ENCODE measurements around the gene RAD50. TPM values are rescaled to one million over a fixed set of nuclear protein-coding genes. Genes with fewer than 3 reads are reported as not detected.

The RAD50 gene
- total and polyA plus RNA-seq, 10 of the 15 experiments (the other 5 are each of a cell fraction or from before 2014, with no cell fraction given), result 12.8 to 68.6 (median 47.0) TPM

DNA sequence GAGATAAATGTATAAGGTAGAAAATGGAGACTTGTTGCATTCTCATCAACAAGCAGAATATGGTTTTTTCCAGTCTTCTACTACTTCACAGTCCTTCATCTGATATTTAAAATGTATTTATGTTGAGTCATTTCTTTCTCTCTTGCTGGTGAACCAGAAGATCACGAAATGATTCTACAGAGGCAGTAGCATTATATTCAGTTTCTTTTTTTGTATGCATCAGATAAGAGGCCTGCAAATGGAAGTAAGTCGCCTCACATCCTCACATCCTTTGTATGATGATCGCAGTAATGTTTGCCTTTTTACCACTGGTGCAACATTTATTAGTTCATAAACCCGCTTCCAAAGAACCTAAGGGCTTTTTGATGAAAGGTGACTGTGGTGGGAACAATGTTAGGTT is 79.1 kb downstream of the RAD50 start (continued):
- TF ChIP-seq, protein P1, sequence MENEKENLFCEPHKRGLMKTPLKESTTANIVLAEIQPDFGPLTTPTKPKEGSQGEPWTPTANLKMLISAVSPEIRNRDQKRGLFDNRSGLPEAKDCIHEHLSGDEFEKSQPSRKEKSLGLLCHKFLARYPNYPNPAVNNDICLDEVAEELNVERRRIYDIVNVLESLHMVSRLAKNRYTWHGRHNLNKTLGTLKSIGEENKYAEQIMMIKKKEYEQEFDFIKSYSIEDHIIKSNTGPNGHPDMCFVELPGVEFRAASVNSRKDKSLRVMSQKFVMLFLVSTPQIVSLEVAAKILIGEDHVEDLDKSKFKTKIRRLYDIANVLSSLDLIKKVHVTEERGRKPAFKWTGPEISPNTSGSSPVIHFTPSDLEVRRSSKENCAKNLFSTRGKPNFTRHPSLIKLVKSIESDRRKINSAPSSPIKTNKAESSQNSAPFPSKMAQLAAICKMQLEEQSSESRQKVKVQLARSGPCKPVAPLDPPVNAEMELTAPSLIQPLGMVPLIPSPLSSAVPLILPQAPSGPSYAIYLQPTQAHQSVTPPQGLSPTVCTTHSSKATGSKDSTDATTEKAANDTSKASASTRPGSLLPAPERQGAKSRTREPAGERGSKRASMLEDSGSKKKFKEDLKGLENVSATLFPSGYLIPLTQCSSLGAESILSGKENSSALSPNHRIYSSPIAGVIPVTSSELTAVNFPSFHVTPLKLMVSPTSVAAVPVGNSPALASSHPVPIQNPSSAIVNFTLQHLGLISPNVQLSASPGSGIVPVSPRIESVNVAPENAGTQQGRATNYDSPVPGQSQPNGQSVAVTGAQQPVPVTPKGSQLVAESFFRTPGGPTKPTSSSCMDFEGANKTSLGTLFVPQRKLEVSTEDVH (IDR thresholded peaks at IDR 0.05; ENCODE audit: low read depth, partially characterized antibody), result no peak
- TF ChIP-seq RBBP5 (conservative IDR thresholded peaks at IDR 0.05), result no peak
- TF ChIP-seq PAX5 (IDR thresholded peaks at IDR 0.05; ENCODE audit: borderline replicate concordance, low read depth, low read length), result 0 out of 2 replicates have a peak, but pooled peaks have one; percentile 35
- no peak for TF ChIP-seq SUZ12 (IDR thresholded peaks at IDR 0.05; ENCODE audit: unreplicated experiment)
- no peak for TF ChIP-seq STAT3 (IDR thresholded peaks at IDR 0.05; ENCODE audit: low read depth, low read length)
- TF ChIP-seq, protein P2, sequence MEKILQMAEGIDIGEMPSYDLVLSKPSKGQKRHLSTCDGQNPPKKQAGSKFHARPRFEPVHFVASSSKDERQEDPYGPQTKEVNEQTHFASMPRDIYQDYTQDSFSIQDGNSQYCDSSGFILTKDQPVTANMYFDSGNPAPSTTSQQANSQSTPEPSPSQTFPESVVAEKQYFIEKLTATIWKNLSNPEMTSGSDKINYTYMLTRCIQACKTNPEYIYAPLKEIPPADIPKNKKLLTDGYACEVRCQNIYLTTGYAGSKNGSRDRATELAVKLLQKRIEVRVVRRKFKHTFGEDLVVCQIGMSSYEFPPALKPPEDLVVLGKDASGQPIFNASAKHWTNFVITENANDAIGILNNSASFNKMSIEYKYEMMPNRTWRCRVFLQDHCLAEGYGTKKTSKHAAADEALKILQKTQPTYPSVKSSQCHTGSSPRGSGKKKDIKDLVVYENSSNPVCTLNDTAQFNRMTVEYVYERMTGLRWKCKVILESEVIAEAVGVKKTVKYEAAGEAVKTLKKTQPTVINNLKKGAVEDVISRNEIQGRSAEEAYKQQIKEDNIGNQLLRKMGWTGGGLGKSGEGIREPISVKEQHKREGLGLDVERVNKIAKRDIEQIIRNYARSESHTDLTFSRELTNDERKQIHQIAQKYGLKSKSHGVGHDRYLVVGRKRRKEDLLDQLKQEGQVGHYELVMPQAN (conservative IDR thresholded peaks at IDR 0.05), result no peak
- no peak for TF ChIP-seq SREBF1 (IDR thresholded peaks at IDR 0.05; ENCODE audit: low read length)
- TF ChIP-seq NR2F1 (conservative IDR thresholded peaks at IDR 0.05), result 0 out of 2 replicates have a peak, but pooled peaks have one; percentile 26
- TF ChIP-seq RAD21 (IDR thresholded peaks at IDR 0.05; ENCODE audit: insufficient read depth, low read depth, low read length), result 0 out of 2 replicates have a peak, but pooled peaks have one; percentile 12
- peak; percentile 91 for TF ChIP-seq IRF4 (IDR thresholded peaks at IDR 0.05; ENCODE audit: low read depth, low read length)
- TF ChIP-seq IKZF1 (conservative IDR thresholded peaks at IDR 0.05), result 0 out of 2 replicates have a peak, but pooled peaks have one; percentile 12
- TF ChIP-seq SIN3A (IDR thresholded peaks at IDR 0.05; ENCODE audit: low read depth, low read length), result no peak
- TF ChIP-seq MYB (IDR thresholded peaks at IDR 0.05; ENCODE audit: borderline replicate concordance, low read depth, low read length), result no peak
- TF ChIP-seq, protein P3, sequence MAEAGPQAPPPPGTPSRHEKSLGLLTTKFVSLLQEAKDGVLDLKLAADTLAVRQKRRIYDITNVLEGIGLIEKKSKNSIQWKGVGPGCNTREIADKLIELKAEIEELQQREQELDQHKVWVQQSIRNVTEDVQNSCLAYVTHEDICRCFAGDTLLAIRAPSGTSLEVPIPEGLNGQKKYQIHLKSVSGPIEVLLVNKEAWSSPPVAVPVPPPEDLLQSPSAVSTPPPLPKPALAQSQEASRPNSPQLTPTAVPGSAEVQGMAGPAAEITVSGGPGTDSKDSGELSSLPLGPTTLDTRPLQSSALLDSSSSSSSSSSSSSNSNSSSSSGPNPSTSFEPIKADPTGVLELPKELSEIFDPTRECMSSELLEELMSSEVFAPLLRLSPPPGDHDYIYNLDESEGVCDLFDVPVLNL (IDR thresholded peaks at IDR 0.05; ENCODE audit: low read depth, low read length), result no peak
- TF ChIP-seq POU2F2 (IDR thresholded peaks at IDR 0.05; ENCODE audit: borderline replicate concordance, low read depth, low read length), result 0 out of 3 replicates have a peak, but pooled peaks have one; percentile 57
- peak; percentile 53; the same call in 1 of the 2 replicates for TF ChIP-seq CBFB (IDR thresholded peaks at IDR 0.05; ENCODE audit: low read depth)
- TF ChIP-seq CHD4 (IDR thresholded peaks at IDR 0.05), result no peak
- TF ChIP-seq LARP7 (IDR thresholded peaks at IDR 0.05), result no peak
- TF ChIP-seq ZNF274 (IDR thresholded peaks at IDR 0.05; ENCODE audit: insufficient read depth, insufficient read length), result no peak
- peak; percentile 66; the same call in 1 of the 2 replicates for TF ChIP-seq CBX5 (IDR thresholded peaks at IDR 0.05; ENCODE audit: low read depth)
- no peak for TF ChIP-seq POLR2AphosphoS5 (IDR thresholded peaks at IDR 0.05; ENCODE audit: low read length)
- TF ChIP-seq JUND (IDR thresholded peaks at IDR 0.05; ENCODE audit: low read depth, low read length), result peak; percentile 59; the same call in 1 of the 2 replicates
- TF ChIP-seq MXI1 (IDR thresholded peaks at IDR 0.05; ENCODE audit: low read depth, low read length), result no peak
- no peak for TF ChIP-seq RAD51 (IDR thresholded peaks at IDR 0.05)
- TF ChIP-seq, protein P4, sequence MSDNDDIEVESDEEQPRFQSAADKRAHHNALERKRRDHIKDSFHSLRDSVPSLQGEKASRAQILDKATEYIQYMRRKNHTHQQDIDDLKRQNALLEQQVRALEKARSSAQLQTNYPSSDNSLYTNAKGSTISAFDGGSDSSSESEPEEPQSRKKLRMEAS (IDR thresholded peaks at IDR 0.05; ENCODE audit: low read depth, low read length), result no peak

Measured in GM12878 (cell line).